Calu3 (cell line): Measurements from ENCODE around the gene CCDC63. TPM values are rescaled to one million over a fixed set of nuclear protein-coding genes. Genes with fewer than 3 reads are reported as not detected.

ENCODE experiments used
- BruUV-seq: library from RNA; stranded (reverse); fragments of 400-500 nt; replicated peaks from 2 replicates; lab custom pipeline; 2021; lab: Mats Ljungman, UMichigan
- CTCF ChIA-PET: fragments of 300-600 bp; sonication (Branson Sonifier 250); formaldehyde crosslinking; loops from one replicate; lab custom pipeline; 2022; ENCODE audit warnings: antibody characterized with exemption; lab: Charles Lee
- DNase-seq: peaks from one replicate; pipeline ENCODE4 v3.0.0; 2022
- H3K27ac Mint-ChIP-seq: one replicate; pipeline ENCODE4 v1.8.0; 2022; ENCODE audit warnings: mixed read lengths; ENCODE audit not compliant: unreplicated experiment
- H3K27me3 Mint-ChIP-seq: one replicate; pipeline ENCODE4 v1.8.0; 2022; ENCODE audit warnings: mixed read lengths; ENCODE audit not compliant: unreplicated experiment
- H3K36me3 Mint-ChIP-seq: one replicate; pipeline ENCODE4 v1.8.0; 2022; ENCODE audit warnings: mild to moderate bottlenecking, moderate library complexity, mixed read lengths; ENCODE audit not compliant: insufficient read depth, unreplicated experiment
- H3K4me1 Mint-ChIP-seq: one replicate; pipeline ENCODE4 v1.8.0; 2022; ENCODE audit warnings: mild to moderate bottlenecking, low read depth, mixed read lengths; ENCODE audit not compliant: unreplicated experiment
- H3K4me3 Mint-ChIP-seq: one replicate; pipeline ENCODE4 v1.8.0; 2022; ENCODE audit warnings: mild to moderate bottlenecking, low read depth, moderate library complexity, mixed read lengths; ENCODE audit not compliant: unreplicated experiment
- H3K9me3 Mint-ChIP-seq: one replicate; pipeline ENCODE4 v1.8.0; 2022; ENCODE audit warnings: low read depth, mixed read lengths; ENCODE audit not compliant: unreplicated experiment
- CTCF ChIP-seq: fragments of 200-600 bp; IDR thresholded peaks from one replicate; pipeline ENCODE4 v1.8.0; 2022; ENCODE audit warnings: antibody characterized with exemption; ENCODE audit not compliant: unreplicated experiment
- intact Hi-C: fragments of 100-400 bp; cut with micrococcal nuclease; formaldehyde crosslinking; loops from one replicate; pipeline ENCODE4 v1.10.0; 2022; ENCODE audit not compliant: unreplicated experiment
- total RNA-seq: library from RNA; stranded (reverse); gene quantifications from 2 replicates; pipeline ENCODE4 v1.2.3, GENCODE V29; 2022

The CCDC63 gene
- total RNA-seq, 1 experiment from 2014 or later, result not detected

GRCh38 chr12:110807640-110808039 lies 39.1 kb upstream of the CCDC63 start:
- no peaks in the 10 kb centered on the region for H3K36me3 Mint-ChIP-seq
- no peak for TF ChIP-seq CTCF
- no peak for DNase-seq
- H3K4me1 Mint-ChIP-seq, result no peaks in the 10 kb centered on the region
- intact Hi-C loops, result no loop called here
- H3K27me3 Mint-ChIP-seq, result peaks cover 21% of the 10 kb centered on the region
- peaks cover 4% of the 10 kb centered on the region for H3K9me3 Mint-ChIP-seq
- CTCF ChIA-PET, result no interaction called here
- no peak overlapping the region for H3K27ac Mint-ChIP-seq
- no peak overlapping the region for H3K4me3 Mint-ChIP-seq
- BruUV-seq, result no TSS peak

GRCh38 chr12:110809149-110809548 lies 37.6 kb upstream of the CCDC63 start:
- intact Hi-C loops, result no loop called here
- H3K4me1 Mint-ChIP-seq, result no peaks in the 10 kb centered on the region
- CTCF ChIA-PET, result no interaction called here
- H3K27ac Mint-ChIP-seq, result no peak overlapping the region
- TF ChIP-seq CTCF, result no peak
- DNase-seq, result no peak
- H3K9me3 Mint-ChIP-seq, result peaks cover 4% of the 10 kb centered on the region
- peaks cover 33% of the 10 kb centered on the region for H3K27me3 Mint-ChIP-seq
- H3K36me3 Mint-ChIP-seq, result no peaks in the 10 kb centered on the region
- BruUV-seq, result no TSS peak
- H3K4me3 Mint-ChIP-seq, result no peak overlapping the region

GRCh38 chr12:110811972-110812371 lies 34.8 kb upstream of the CCDC63 start:
- no peak overlapping the region for H3K27ac Mint-ChIP-seq
- H3K9me3 Mint-ChIP-seq, result no peaks in the 10 kb centered on the region
- no TSS peak for BruUV-seq
- peaks cover 41% of the 10 kb centered on the region for H3K27me3 Mint-ChIP-seq
- no peaks in the 10 kb centered on the region for H3K4me1 Mint-ChIP-seq
- CTCF ChIA-PET, result interaction anchor here (0.6 kb wide), 1 partner anchor 316 kb away, joined by 4 read pairs; no protein-coding TSS in a partner anchor
- intact Hi-C loops, result loop anchor here (5.0 kb wide), 1 partner anchor 80 kb away; no protein-coding TSS in a partner anchor
- TF ChIP-seq CTCF, result no peak
- DNase-seq, result no peak
- H3K36me3 Mint-ChIP-seq, result no peaks in the 10 kb centered on the region
- H3K4me3 Mint-ChIP-seq, result no peak overlapping the region

- BruUV-seq, result no TSS peak
- DNase-seq, result no peak
- CTCF ChIA-PET, result interaction anchor here (0.6 kb wide), 1 partner anchor 1182 kb away, joined by 4 read pairs; no protein-coding TSS in a partner anchor
- Mint-ChIP-seq H3K9me3 (no peaks in the 10 kb centered on the region), H3K27me3 (peaks cover 41% of the 10 kb centered on the region), H3K4me1 (no peaks in the 10 kb centered on the region), H3K36me3 (no peaks in the 10 kb centered on the region), H3K4me3 (no peak overlapping the region), H3K27ac (no peak overlapping the region)
- intact Hi-C loops, result loop anchor here (5.0 kb wide), 1 partner anchor 81 kb away; no protein-coding TSS in a partner anchor
- no peak for TF ChIP-seq CTCF
Measured at GRCh38 chr12:110813285-110813684, 33.5 kb upstream of the CCDC63 start.
